Skin epidermis (tissue), 12 donors: Measurements from ENCODE around the gene SNRNP35.
"Not testable (repeated sequence)": the region's sequence is repeated elsewhere in the genome, so short reads cannot be mapped to it uniquely, and the experiment has no call there.

Experiments
- H3K27ac ChIP-seq, 21 experiments: fragments of 200-600 bp; sonication (generic) in 11 of 21; one replicate each; pipeline ENCODE4 v1.5.0; 2020; ENCODE audit warnings: mild to moderate bottlenecking in 3 of 21, inconsistent platforms in 2 of 21, moderate library complexity in 2 of 21
- H3K4me3 ChIP-seq, 7 experiments: fragments of 200-600 bp; sonication (generic) in 2 of 7; one replicate each; pipeline ENCODE4 v1.5.0; 2020; ENCODE audit warnings: inconsistent platforms in 2 of 7, mild to moderate bottlenecking in 2 of 7, moderate library complexity in 1 of 7

SNRNP35 gene, protein sequence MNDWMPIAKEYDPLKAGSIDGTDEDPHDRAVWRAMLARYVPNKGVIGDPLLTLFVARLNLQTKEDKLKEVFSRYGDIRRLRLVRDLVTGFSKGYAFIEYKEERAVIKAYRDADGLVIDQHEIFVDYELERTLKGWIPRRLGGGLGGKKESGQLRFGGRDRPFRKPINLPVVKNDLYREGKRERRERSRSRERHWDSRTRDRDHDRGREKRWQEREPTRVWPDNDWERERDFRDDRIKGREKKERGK

DNA sequence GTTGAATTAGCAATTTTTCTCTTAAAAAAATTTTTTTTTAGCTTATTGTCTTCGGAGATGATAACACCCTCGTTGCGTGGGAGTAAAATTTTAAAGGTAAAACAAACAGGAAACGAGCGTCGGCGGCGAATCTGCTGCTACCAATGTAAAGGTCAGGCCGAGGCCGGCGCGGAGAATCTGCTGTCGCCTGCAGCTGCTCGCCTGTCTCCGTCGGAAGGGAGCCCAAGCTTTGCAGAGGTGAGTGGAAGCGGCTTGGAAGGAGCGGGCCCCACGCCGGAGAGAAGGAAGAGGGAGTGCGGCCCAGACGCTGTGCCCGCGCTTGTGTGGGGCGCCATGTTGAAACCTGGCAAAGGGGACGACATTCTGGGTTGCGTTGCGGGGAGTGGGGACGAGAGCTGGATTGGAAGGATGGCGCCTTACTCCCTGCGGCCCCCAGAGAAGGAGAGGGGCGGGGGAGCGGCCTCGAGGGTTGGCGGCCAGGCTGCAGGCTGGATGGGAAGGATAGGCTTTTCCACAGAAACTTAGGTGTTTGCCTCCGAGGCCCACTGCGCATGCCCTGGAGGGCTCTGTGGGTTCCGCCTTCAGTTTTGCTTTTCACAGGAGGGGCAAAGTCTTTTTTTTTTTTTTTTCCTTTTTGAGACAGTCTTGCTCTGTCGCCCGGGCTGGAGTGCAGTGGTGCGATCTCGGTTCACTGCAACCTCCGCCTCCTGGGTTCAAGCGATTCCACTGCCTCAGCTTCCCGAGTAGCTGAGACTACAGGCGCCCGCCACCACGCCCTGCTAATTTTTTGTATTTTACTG, at the start of gene SNRNP35:
TSS of gene SNRNP35 (plus strand) at position 160 of the 800 bp plus-strand sequence. CDS start 7,402 bp downstream, outside the sequence.
- Histone ChIP-seq H3K27ac (peak within 1 kb of the TSS; percentile 95 to 100 (median 98)), H3K4me3 (peak within 1 kb of the TSS; percentile 54 to 93 (median 83))

DNA sequence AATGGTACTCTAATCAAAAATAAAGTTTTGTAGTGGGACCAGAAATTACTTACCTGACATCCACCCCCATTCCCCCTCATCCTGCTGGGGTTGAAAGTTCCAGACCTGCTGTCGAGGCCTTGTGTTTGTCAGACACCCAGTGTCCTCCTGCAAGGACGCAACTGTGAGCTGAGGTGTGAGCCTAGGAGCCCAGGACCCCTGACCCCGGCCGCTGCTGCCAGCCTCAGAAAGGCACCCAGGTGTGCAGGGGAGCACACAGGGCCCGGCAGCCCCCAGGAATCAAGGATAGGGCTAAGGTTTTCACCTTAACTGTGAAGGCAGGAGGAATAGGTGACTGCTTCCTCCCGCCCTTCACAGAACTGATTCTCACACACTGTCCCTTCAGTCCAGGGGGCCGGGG, 49.3 kb upstream of the SNRNP35 start:
- H3K4me3 ChIP-seq, H3K27ac ChIP-seq: not testable (repeated sequence)

DNA sequence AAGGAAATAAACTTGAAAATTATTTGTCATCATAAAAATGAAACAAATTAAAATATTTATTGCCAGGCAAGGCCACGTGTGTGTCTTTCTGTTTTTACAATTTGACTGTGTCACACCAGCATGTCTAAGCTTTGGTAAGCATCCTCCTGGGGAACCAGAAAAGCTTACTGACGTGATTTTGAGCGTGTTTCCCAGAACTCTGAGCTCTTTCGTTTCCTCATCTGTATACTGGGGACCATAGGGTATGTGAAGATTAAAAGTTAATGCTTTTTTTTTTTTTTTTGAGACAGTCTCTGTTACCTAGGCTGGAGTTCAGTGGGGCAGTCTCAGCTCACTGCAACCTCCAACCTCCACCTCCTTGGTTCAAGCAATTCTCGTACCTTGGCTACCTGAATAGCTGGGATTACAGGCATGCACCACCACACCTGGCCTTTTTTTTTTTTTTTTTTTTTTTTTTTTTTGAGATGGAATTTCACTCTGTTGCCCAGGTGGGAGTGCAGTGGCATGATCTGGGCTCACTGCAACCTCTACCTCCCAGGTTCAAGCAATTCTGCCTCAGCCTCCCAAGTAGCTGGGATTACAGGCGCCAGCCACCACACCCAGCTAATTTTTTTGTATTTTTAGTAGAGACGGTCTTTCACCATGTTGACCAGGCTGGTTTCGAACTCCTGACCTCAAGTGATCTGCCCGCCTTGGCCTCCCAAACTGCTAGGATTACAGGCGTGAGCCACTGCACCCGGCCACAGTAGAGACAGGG, 48.5 kb upstream of the SNRNP35 start:
- not testable (repeated sequence) for H3K27ac ChIP-seq, H3K4me3 ChIP-seq

DNA sequence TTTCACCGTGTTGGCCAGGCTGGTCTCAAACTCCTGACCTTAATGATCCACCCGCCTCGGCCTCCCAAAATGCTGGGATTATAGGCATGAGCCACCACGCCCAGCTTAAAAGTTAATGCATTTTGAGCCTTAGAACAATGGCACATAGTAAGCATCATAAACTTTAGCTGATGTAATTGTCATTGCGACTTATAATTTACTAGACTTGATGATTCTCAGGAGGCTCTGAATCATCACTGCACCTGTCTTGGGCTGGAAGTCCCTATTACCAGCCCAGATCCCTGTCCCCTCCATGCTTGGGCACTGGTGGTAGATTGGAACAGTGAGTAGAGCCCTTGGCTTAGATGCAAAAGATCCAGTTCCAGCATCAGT, 47.9 kb upstream of the SNRNP35 start:
- Histone ChIP-seq H3K4me3 (no peak overlapping the region), H3K27ac (no peak overlapping the region)

DNA sequence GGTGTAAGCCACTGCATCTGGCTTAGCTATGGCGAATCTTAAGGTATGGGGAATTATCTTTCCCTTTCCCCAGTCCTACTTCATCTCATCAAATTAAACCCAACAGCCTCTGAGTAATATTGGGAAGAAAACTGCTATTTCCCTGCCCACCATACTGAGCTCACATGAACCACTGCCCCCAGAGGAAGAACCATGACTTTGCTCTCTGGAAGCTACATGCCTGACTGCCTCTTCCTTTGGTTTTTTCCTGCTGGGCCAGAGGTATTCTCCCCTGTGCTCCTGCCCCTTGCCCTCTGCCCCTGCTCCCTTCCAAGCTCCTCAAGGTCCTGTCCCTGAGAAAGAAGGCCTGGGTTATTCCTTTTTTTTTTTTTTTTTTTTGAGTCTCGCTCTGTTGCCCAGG, 36.6 kb upstream of the SNRNP35 start:
- no peak overlapping the region for H3K27ac ChIP-seq
- H3K4me3 ChIP-seq: no peak overlapping the region

DNA sequence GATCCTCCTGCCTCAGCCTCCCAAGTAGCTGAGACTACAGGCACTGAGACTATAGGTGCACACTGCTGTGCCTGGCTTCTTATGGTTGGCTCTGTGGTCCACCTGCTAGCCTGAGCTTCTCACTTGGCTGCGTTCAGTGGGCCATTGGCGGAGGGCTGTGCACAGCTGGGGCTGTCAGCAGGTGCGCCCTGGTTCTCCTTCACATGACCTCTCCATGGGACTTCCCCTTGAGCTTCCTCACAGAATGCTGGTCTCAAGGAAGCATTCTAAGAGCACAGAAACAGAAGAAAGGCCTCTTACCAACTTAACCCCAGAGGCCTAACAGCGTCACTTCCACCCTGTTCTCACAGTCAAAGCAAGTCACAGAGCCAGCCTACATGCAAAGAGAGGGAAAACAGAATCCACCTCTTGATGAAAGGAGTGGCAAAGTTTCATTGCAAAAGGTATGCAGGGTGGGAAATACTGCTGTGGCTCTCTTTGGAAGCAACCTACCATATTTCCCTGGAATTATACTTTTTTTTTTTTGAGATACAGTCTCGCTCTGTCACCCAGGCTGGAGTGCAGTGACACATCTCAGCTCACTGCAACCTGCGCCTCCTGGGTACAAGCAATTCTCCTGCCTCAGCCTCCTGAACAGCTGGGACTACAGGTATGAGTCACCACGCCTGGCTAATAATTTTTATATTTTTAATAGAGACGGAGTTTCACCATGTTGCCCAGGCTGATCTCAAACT, 30.7 kb upstream of the SNRNP35 start:
- no peak overlapping the region for H3K4me3 ChIP-seq
- H3K27ac ChIP-seq: peak overlapping the region in 6 of 21 experiments; percentile 26 to 69 (median 48)

DNA sequence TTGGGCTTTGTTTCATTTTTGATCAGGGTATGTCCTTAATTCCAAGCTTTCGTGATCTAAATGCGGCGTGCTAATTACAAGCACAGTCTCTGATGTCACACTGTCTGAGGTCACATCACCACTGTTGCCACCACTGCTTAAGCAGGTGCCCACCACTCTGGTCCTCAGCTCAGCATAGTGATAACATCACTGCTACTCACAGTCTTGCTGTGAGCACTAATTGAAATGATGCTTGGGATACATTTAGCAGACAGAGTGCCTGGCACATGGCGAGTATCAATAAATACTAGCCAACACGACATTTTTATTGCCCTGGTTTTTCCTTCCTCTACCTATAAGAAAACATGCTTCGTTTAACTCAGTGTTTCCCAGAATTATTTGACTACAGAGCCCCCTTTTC, 29.3 kb upstream of the SNRNP35 start:
- H3K4me3 ChIP-seq: no peak overlapping the region
- peak overlapping the region in 1 of 21 experiments; percentile 69 for H3K27ac ChIP-seq

DNA sequence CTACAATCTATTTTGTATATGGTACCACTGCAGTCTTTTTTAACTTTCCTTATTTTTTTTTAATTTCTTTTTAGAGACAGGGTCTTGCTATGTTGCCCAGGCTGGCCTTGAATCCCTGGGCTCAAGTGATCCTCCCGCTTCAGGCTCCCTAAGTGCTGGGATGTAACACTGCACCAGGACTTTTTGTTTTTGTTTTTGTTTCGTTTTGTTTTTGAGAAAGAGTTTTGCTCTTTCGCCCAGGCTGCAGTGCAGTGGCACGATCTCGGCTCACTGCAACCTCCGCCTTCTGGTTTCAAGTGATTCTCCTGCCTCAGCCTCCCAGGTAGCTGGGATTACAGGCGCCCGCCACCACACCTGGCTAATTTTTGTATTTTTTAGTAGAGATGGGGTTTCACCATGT, 28.8 kb upstream of the SNRNP35 start:
- not testable (repeated sequence) for H3K4me3 ChIP-seq, H3K27ac ChIP-seq

DNA sequence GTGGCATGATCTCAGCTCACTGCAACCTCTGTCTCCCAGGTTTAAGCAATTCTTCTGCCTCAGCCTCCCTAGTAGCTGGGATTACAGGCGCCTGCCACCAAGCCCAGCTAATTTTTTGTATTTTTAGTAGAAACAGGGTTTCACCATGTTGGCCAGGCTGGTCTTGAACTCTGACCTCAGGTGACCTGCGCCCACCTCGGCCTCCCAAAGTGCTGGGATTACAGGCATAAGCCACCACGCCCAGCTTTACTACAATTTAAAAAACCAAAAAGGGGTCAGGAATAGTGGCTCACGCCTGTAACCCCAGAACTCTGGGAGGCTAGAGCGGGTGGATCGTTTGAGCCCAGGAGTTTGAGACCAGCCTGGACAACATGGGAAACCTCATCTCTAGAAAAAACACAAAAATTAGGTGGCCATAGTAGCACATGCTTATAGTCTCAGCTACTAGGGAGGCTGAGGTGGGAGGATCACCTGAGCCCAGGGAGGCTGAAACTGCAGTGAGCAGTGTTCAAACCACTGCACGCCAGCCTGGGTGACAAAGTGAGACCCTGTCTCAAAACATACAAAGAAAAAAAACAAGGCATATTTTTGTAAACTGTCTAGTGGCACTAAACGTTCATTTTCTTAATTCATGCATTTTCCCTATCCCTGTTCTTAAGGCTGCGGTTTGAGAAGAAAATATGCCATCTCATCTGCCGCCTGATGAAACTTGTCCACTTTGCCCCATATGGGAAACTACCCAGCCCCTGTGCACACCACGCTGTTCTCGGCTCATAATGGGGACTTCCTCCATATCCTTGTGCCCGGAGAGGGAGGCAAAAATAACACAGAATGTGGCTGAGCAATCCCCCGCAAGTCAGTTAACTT, 25.8 kb upstream of the SNRNP35 start:
- peak overlapping the region in 3 of 7 experiments; percentile 2 to 7 (median 5) for H3K4me3 ChIP-seq
- peak overlapping the region in 17 of 21 experiments; percentile 8 to 83 (median 49) for H3K27ac ChIP-seq

DNA sequence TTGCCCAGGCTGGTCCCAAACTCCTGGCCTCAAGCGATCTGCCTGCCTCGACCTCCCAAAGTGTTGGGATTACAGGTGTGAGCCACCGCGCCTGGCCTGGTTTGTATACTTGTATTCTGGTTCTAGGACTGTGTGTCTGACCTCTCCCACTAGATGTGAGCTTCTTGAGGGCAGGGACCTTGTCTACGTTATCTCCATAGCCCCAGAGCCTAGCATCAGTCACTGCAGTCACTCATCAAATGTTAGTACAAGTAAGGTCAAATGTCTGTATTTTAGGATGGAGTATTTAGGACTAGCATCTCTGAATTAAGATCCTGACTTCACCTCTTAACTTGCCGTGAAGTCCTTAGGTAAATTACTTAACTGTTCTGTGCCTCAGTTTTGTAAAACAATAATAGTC, 24.3 kb upstream of the SNRNP35 start:
- H3K27ac ChIP-seq: peak overlapping the region in 13 of 21 experiments; percentile 8 to 83 (median 50)
- peak overlapping the region in 1 of 7 experiments; percentile 7 for H3K4me3 ChIP-seq

DNA sequence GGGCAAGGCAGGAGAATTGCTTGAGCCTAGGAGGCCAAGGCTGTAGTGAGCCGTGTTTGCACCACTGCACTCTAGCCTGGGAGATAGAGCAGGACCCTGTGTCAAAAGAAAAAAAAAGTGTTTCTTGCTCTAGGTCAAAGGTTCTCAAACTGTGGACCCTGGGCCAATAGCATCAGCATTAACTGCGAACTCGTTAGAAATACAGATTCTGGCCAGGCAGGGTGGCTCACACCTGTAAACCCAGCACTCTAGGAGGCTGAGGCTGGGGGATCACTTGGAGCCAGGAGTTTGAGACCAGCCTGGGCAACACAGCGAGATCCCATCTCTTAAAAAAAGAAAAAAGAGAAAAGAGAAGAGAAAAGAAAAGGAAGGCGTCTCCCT, 22.3 kb upstream of the SNRNP35 start:
- Histone ChIP-seq H3K27ac (peak overlapping the region; percentile 64 to 91 (median 84)), H3K4me3 (peak overlapping the region; percentile 49 to 76 (median 61))

DNA sequence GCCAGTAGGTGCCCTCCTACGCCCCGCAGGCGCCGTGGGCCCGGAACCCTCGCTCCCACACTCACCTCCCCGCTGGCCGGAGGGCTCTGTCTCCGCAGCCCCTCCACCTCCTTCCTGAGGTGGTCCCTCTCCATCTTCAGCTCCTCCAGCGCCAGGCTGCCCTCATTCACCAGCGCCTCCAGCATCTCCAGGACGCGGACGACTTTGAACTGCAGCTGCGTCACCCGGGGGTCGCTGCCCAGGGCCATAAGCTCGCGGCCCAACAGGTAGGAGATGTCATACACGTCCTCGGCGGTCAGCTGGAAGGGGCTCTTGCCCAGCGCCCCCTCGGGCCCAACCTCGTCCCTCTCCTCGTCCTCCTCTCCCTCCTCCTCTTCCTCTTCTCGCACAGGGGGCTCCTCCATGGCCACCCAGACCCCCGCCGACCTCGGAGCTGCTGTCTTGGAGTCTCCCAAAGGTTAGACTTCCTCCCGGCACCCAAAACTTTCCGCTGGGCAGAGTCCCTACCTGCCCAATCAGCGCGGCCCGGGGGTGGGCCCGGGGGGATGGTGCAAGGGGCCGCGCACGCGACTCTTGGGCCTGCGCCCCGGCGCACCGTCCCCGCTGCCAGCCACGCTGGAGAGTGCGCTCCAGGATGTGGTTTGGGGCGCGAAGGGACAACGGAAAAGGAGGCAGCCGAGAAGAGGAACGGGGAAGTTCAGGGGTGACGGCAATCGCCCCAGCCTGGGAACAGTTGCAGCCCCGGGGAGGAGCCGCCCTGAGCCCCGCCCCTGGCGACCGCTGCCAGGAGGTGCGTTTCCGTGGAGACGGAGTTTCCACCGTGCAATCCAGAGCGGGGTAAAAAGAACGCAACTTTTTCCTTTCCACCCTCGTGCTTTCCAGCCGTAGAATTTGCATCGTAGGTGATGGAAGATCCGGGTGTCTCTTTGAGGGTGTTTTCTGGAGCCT, 21.6 kb upstream of the SNRNP35 start, which contains the start of gene RILPL2:
TSS of gene RILPL2 (minus strand) at position 668 of the 948 bp plus-strand sequence. CDS start at position 404, 264 bp downstream.
- H3K4me3 ChIP-seq: peak within 1 kb of the TSS; percentile 49 to 76 (median 61)
- peak within 1 kb of the TSS; percentile 64 to 91 (median 84) for H3K27ac ChIP-seq

DNA sequence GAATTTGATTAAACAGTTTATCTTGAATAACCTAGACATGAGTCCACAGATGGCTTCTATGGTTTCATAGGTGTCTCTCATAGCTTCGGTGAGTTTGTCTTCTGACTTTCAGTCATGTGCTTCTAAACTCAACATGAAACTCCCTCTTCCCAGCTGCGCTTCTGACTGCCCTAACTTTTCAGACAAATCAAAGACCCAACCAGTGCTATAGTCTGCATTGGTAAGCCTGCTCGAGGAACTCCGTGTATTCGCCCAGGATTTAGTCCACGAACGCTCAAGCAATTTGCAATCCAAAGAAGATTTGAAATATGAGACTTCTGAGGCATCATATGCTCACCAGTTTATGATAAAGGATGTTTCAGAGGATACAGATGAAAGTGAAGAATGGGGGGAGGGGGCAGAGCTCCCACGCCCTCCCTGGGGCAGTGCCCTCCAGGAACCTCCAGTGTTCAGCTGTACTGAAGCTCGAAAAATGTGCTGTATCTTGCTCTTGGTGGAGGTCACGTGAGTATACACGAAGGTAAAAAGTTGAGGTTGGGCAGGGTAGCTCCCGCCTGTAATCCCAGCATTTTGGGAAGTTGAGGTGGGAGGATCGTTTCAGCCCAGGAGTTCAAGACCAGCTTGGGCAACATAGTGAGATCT, 16.3 kb upstream of the SNRNP35 start:
- Histone ChIP-seq H3K27ac (no peak overlapping the region), H3K4me3 (no peak overlapping the region)

DNA sequence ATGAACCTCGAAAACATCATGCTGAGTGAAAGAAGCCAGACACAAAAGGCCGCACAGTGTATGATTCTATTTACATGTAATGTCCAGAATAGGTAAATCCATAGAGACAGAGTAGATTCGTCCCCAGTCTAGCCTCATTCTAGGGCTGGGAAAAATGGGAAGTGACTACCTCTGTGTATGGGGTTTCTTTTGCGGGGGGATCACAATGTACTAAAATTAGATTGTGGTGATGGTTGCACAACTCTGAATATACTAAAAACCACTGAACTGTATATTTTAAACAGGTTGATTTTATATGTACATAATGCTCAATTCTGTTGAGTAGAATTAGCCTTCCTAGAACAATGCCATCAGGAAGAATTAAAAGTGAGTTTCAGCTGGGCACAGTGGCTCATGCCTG, 15.2 kb upstream of the SNRNP35 start:
- no peak overlapping the region for H3K4me3 ChIP-seq
- no peak overlapping the region for H3K27ac ChIP-seq

DNA sequence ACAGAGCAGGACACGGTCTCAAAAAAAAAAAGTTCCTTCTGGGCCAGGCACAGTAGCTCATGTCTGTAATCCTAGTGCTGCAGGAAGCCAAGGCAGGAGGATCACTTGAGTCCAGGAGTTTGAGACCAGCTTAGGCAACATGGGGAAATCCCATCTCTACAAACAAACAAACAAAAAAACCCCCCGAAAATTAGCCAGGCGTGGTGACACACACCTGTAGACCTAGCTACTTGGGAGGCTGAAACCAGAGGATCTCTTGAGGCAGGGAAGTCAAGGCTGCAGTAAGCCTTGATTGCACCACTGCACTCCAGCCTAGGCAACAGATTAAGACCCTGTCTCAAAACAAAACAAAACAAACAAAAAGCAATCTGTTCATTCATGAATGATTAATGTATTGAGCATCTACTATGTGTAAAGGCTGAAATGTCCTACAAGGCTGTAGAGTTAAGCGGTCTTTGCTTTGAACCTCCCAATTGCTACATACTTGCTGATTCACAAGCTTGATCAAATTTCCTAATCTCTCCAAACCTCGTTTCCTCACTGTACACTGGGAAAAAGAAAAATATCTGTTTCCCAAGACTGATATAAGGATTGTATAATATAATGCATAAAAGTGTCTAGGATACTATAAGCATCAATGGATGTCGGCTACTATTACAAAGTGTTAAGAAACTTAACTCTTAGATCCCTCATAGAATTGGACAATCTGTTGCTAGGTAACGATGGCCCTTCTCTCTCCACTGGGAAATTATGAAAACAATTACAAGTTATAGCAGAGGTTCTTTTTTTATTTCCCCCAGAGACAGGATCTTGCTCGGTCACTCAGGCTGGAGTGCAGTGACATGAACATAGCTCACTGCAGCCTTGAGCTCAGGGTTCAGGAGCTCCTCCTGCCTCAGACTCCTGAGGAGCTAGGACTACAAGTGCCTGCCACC, 13.6 kb upstream of the SNRNP35 start:
- H3K4me3 ChIP-seq: no peak overlapping the region
- peak overlapping the region in 5 of 21 experiments; percentile 17 to 89 (median 71) for H3K27ac ChIP-seq
